ENCODE results near the gene SLC7A14. TPM values are rescaled to one million over a fixed set of nuclear protein-coding genes. Genes with fewer than 3 reads are reported as not detected.

The SLC7A14 gene
- total RNA-seq, 2 donors from 2014 or later = not detected

DNA sequence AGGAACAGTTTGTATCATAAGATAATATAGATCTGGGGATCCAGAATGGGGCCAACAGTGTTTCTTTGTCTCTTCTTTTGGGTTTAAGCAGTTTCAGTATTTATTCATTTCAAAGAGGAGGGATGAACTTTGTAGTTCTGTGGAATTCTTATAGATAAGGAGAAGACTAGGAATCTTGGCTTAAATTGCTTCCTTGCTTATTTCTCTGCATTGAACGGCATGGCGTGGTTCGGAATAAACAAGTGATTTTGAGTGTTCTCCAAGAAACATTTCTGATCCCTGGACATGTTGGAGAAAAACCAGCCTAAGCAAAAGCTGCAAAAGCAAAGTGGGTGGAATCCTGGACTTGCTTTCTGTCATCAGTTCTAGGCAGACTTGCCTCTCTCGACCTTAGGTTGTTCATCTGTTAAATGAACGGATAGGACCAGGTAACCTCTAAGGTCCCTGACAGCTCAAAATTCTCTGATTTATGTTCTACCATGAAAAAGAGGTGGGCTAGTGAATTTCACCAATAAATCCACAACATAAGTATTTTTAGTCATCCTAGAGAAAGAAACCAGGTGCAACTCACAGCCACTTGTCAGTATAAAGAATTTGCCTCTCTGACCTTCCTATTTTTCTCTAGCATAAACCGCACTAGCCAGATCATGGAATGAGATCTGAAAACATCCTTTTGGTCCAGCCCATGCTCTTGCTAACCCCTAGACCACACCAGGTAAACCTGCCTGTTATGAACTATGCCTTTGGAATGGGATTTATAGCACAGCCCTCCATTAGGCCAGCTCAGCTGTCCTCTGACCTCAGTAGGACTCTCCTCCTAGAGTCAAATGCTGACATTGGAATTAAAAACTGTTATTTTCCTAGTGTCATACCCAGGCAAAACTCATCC, 88.4 kb downstream of the SLC7A14 start:
- DNase-seq = no peak
- no peaks in the 10 kb centered on the region for H3K9me3 Mint-ChIP-seq
- H3K27me3 Mint-ChIP-seq (ENCODE audit: low read depth) = no peaks in the 10 kb centered on the region
- H3K4me3 Mint-ChIP-seq = no peak overlapping the region
- no peak for ATAC-seq (replicated peaks in 1 of 2)
- no peaks in the 10 kb centered on the region for H3K4me1 Mint-ChIP-seq (ENCODE audit: low read depth)
- H3K36me3 Mint-ChIP-seq (ENCODE audit: insufficient read depth in 2 of 2) = no peaks in the 10 kb centered on the region
- no peak overlapping the region for H3K27ac Mint-ChIP-seq

DNA sequence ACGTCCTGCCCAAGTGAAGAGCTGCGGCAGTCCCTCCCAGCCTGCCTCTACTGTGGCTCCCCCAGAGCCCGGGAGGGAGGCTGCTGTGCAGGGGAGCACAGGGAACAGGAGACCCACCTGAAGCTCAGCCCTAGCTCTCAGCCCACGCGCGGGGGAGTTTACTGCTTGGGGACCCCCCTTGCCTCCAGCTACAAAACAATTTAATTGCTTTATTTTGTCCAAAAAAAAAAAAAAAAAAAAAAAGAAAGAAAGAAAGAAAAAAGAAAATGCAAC, 89.1 kb downstream of the SLC7A14 start:
- Mint-ChIP-seq H3K9me3 (no peaks in the 10 kb centered on the region), H3K27me3 (ENCODE audit: low read depth) (no peaks in the 10 kb centered on the region), H3K27ac (no peak overlapping the region), H3K4me1 (ENCODE audit: low read depth) (no peaks in the 10 kb centered on the region), H3K36me3 (ENCODE audit: insufficient read depth in 2 of 2) (no peaks in the 10 kb centered on the region), H3K4me3 (no peak overlapping the region)
- ATAC-seq (replicated peaks in 1 of 2) = no peak
- no peak for DNase-seq

DNA sequence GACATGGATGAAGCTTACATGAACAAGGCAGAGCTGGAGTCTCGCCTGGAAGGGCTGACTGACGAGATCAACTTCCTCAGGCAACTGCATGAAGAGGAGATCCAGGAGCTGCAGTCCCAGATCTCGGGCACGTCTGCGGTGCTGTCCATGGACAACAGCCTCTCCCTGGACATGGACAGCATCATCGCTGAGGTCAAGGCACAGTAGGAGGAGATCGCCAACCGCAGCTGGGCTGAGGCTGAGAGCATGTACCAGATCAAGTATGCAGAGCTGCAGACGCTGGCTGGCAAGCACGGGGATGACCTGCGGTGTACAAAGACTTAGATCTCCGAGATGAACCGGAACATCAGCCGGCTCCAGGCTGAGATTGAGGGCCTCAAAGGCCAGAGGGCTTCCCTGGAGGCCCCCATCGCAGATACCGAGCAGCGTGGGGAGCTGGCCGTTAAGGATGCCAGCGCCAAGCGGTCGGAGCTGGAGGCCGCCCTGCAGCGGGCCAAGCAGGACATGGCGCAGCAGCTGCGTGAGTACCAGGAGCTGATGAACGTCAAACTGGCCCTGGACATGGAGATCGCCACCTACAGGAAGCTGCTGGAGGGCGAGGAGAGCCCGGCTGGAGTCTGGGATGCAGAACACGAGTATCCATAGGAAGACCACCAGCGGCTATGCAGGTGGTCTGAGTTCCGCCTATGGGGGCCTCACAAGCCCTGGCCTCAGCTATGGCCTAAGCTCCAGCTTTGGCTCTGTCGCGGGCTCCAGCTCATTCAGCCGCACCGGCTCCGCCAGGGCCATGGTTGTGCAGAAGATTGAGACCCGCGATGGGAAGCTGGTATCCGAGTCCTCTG, 89.6 kb downstream of the SLC7A14 start:
- Mint-ChIP-seq H3K27ac (no peak overlapping the region), H3K9me3 (no peaks in the 10 kb centered on the region), H3K36me3 (ENCODE audit: insufficient read depth in 2 of 2) (no peaks in the 10 kb centered on the region), H3K4me1 (ENCODE audit: low read depth) (no peaks in the 10 kb centered on the region), H3K4me3 (no peak overlapping the region), H3K27me3 (ENCODE audit: low read depth) (no peaks in the 10 kb centered on the region)
- ATAC-seq (replicated peaks in 1 of 2) = no peak
- DNase-seq = no peak

DNA sequence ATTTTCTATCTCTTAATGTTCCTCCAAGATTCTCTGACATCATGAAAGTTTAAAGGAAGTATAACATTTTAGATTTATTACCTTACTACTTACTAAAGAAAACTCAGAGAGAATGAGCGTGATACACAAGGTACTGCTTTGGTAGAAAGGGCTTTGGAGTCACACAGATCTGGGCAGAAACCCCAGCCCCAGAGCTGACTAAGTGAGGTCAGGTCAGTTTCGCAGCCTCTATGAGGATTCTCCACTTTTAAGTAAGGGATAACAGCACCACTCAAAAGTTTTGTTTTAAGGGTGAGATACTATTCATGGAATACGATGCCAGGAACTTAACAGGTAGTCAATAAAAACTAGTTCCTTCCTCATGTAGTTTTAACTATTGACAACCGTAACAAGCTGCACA, 91.1 kb downstream of the SLC7A14 start:
- Mint-ChIP-seq H3K36me3 (ENCODE audit: insufficient read depth in 2 of 2) (no peaks in the 10 kb centered on the region), H3K4me1 (ENCODE audit: low read depth) (no peaks in the 10 kb centered on the region), H3K27me3 (ENCODE audit: low read depth) (no peaks in the 10 kb centered on the region), H3K4me3 (no peak overlapping the region), H3K27ac (no peak overlapping the region), H3K9me3 (no peaks in the 10 kb centered on the region)
- ATAC-seq (replicated peaks in 1 of 2) (no peak), DNase-seq (no peak)

DNA sequence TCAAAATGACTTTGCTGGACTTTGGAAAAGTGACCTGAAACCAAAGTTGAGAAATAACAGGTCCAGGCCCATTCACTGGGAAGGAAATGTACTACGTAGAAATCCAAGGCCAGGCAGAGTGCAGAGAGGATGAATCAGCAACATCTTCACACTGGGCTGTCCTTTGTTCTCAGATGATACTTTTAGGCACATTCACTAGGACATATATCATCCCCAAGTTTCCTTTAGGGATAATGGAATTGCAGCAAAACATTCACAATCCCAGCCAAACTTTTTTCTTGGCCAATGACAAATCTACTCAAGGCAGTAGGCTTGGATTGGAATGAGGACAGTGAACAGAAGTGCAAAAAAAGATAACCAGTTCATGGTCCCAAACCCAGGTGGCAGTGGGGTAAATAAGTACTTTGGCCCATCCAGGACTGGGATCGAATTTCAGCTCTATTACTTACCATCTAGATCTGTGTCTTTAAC, 92.1 kb downstream of the SLC7A14 start:
- no peak for ATAC-seq (replicated peaks in 1 of 2)
- H3K9me3 Mint-ChIP-seq = no peaks in the 10 kb centered on the region
- no peaks in the 10 kb centered on the region for H3K36me3 Mint-ChIP-seq (ENCODE audit: insufficient read depth in 2 of 2)
- H3K27ac Mint-ChIP-seq = no peak overlapping the region
- DNase-seq = no peak
- H3K4me3 Mint-ChIP-seq = no peak overlapping the region
- no peaks in the 10 kb centered on the region for H3K4me1 Mint-ChIP-seq (ENCODE audit: low read depth)
- H3K27me3 Mint-ChIP-seq (ENCODE audit: low read depth) = no peaks in the 10 kb centered on the region

DNA sequence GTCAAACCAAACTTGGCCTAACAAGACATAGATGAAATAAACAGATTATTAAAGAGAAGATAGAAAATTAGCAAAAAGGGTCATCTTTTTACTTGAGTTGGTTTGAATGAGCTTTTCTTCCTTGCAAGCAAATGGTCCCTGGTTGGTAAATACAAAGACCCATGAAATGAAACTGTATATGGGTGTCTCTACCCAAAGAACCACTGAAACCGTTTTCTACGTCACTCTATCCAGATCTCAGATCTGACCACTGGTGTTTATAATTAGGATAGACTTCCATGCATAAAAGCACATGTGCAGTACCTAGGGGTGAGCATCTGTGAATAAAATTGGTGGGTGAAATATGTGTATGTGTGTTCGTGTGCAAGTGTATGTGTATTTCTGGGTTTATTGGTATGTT, 94.0 kb downstream of the SLC7A14 start:
- H3K27me3 Mint-ChIP-seq (ENCODE audit: low read depth) = peaks cover 5% of the 10 kb centered on the region
- H3K9me3 Mint-ChIP-seq = no peaks in the 10 kb centered on the region
- no peak overlapping the region for H3K4me3 Mint-ChIP-seq
- H3K36me3 Mint-ChIP-seq (ENCODE audit: insufficient read depth in 2 of 2) = no peaks in the 10 kb centered on the region
- DNase-seq = no peak
- ATAC-seq (replicated peaks in 1 of 2) = no peak
- H3K4me1 Mint-ChIP-seq (ENCODE audit: low read depth) = no peaks in the 10 kb centered on the region
- H3K27ac Mint-ChIP-seq = no peak overlapping the region

DNA sequence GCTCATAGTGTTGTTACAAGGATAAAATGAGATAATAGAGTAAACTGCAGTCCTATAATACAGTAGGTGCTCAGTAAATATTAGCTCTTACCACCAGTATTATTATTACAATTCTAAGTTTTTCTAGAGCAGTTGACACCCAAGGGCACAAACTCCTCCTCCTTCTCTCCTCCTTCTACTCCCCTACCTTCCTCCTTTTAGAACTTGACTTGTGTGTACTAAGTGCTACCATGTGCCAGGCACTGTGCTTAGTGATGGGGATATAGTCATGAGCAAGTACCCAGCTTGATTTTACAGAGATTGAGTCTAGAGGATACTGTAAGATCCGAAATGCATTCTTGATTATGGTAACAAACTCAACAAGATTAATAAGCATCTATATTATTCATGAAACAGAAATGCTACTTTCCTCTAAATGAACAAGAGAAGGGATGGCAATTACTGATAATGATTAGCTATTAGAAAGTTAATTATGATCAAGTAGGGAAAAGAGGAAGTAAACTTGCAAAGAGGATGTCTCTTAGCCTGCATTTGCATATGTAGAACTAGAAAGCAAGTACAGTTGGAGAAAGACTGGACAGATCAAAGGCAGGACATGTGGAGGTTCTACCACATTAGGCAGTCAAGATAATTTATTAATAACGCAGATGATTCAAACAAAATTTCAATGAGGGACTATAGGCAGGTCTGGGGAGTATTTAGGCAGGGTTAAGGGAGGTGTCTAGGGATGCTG, 94.9 kb downstream of the SLC7A14 start:
- no peak for ATAC-seq (replicated peaks in 1 of 2)
- no peaks in the 10 kb centered on the region for H3K4me1 Mint-ChIP-seq (ENCODE audit: low read depth)
- no peak for DNase-seq
- no peaks in the 10 kb centered on the region for H3K36me3 Mint-ChIP-seq (ENCODE audit: insufficient read depth in 2 of 2)
- no peak overlapping the region for H3K4me3 Mint-ChIP-seq
- no peak overlapping the region for H3K27ac Mint-ChIP-seq
- H3K27me3 Mint-ChIP-seq (ENCODE audit: low read depth) = peaks cover 10% of the 10 kb centered on the region
- no peaks in the 10 kb centered on the region for H3K9me3 Mint-ChIP-seq

DNA sequence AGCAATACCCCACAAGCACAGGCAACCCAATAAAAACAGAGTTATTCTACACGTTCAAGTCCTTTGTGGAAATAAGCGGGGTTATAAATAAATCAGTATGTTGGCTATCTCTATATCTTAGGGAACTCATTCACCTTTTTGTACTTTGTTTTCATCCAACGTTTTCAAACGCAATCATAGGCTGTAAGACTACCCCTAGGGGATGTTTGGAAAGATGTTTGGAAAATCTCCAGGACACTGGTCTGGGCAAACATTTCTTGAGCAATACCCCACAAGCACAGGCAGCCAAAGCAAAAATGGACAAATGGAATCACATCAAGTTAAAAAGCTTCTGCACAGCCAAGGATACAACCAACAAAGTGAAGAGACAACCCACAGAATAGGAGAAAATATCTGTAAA, 97.1 kb downstream of the SLC7A14 start:
- no peak for ATAC-seq (replicated peaks in 1 of 2)
- DNase-seq = no peak
- Mint-ChIP-seq H3K36me3 (ENCODE audit: insufficient read depth in 2 of 2) (no peaks in the 10 kb centered on the region), H3K4me3 (no peak overlapping the region), H3K9me3 (no peaks in the 10 kb centered on the region), H3K4me1 (ENCODE audit: low read depth) (no peaks in the 10 kb centered on the region), H3K27me3 (ENCODE audit: low read depth) (peaks cover 22% of the 10 kb centered on the region), H3K27ac (no peak overlapping the region)

DNA sequence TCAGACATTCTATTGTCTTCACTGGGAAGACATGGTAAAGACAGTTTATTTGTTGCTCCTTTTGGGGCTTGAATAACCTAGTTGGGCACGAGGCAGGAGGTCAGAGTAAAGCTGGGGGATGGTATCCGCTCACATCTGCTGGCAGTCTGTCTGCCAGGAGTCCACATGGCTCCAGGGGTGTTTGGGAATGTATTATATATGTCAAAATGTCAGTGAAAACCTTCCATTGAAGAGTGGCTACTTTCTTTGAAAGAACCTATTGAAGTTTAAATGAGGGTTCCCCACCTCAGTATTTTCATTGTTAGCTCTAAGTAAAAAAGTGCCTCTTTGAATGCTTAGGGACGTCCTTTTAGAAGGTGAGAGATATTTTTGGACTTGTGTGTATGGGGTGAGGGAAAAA, 98.8 kb downstream of the SLC7A14 start:
- peaks cover 22% of the 10 kb centered on the region for H3K27me3 Mint-ChIP-seq (ENCODE audit: low read depth)

DNA sequence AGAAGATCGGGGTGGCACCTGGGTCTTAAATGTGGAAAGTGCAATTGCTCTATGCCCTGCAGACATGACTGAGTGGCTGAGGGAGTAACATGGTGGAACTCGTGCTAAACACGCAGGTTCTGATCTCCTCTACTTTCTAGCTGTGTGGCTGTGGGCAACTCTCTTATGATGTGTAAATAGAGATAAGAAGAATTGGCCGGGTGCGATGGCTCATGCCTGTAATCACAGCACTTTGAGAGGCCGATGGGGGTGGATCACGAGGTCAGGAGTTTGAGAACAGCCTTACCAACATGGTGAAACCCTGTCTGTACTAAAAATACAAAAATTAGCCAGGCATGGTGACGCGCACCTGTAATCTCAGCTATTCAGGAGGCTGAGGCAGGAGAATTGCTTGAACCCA, 99.5 kb downstream of the SLC7A14 start:
- Mint-ChIP-seq H3K27ac (no peak overlapping the region), H3K9me3 (no peaks in the 10 kb centered on the region), H3K27me3 (ENCODE audit: low read depth) (peaks cover 22% of the 10 kb centered on the region), H3K4me3 (no peak overlapping the region), H3K36me3 (ENCODE audit: insufficient read depth in 2 of 2) (no peaks in the 10 kb centered on the region), H3K4me1 (ENCODE audit: low read depth) (no peaks in the 10 kb centered on the region)
- DNase-seq = no peak
- no peak for ATAC-seq (replicated peaks in 1 of 2)

More for the DNA sequence above, 98.8 kb downstream of the SLC7A14 start:
- H3K4me3 Mint-ChIP-seq = no peak overlapping the region
- H3K9me3 Mint-ChIP-seq = no peaks in the 10 kb centered on the region
- H3K27ac Mint-ChIP-seq = no peak overlapping the region
- ATAC-seq (replicated peaks in 1 of 2) (no peak), DNase-seq (no peak)
- H3K36me3 Mint-ChIP-seq (ENCODE audit: insufficient read depth in 2 of 2) = no peaks in the 10 kb centered on the region
- H3K4me1 Mint-ChIP-seq (ENCODE audit: low read depth) = no peaks in the 10 kb centered on the region

DNA sequence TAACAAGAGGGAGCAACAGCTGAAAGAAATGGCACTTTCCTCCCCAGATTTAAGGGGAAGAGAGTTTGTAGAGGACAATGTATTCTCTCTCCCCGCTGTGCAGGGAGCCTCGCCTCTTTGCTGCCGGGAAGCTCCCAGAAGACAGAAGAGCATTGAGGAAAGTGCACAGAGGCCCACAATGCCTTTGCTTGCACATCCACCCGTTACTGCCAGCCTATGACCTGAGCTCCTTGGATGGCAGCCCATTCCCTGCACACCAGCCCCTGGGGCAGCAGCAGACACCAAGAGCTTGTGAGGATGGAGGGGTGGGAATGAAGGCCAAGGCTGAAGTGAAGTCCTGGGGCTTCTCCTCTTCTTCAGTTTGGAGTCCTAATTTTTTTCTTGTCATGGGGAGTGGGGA, 100.2 kb downstream of the SLC7A14 start:
- Mint-ChIP-seq H3K27ac (no peak overlapping the region), H3K4me3 (no peak overlapping the region), H3K36me3 (ENCODE audit: insufficient read depth in 2 of 2) (no peaks in the 10 kb centered on the region), H3K4me1 (ENCODE audit: low read depth) (no peaks in the 10 kb centered on the region), H3K9me3 (no peaks in the 10 kb centered on the region), H3K27me3 (ENCODE audit: low read depth) (peaks cover 22% of the 10 kb centered on the region)
- ATAC-seq (replicated peaks in 1 of 2) = no peak
- no peak for DNase-seq

DNA sequence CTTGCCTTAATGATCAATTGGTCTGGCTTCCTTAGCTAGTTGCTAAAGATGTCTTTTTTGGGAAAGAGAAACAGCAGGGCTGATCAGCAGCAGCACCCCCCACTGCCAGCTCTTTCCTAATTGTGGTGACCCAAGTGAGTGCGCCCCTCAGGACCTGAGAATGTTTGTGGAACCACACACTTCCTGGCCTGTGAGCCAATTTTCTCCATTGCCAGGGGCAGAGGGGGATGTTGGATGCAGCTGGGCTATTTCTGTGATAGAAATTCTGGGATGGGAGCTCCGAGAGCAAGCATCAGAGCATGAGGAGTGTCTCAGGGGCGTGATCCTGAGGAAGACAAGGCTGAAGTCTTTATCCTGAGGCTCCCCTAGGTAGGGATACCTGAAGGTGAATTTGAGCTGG, 100.6 kb downstream of the SLC7A14 start:
- H3K4me3 Mint-ChIP-seq = no peak overlapping the region
- H3K4me1 Mint-ChIP-seq (ENCODE audit: low read depth) = no peaks in the 10 kb centered on the region
- H3K36me3 Mint-ChIP-seq (ENCODE audit: insufficient read depth in 2 of 2) = no peaks in the 10 kb centered on the region
- no peak for DNase-seq
- H3K27me3 Mint-ChIP-seq (ENCODE audit: low read depth) = peaks cover 22% of the 10 kb centered on the region
- no peaks in the 10 kb centered on the region for H3K9me3 Mint-ChIP-seq
- H3K27ac Mint-ChIP-seq = no peak overlapping the region
- no peak for ATAC-seq (replicated peaks in 1 of 2)

DNA sequence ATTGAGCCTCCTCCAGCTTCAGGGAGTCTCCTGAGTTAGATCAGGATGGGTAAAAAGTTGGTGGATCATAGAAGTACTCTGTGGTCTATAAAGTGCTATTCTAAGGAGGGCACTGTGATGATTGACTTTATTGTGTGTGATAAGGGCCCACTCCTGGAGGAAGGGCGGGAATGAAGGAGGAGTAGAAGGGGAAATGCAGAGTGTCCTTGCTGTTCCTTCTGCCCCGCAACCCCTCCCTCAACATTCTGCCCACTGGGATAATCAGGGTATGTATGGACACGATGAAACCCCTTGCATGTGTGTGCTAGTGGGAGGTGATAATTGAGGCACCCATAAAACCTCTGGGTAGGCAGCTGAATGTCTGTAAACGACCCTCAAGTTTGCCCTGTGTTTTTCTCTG, 101.0 kb downstream of the SLC7A14 start:
- peaks cover 22% of the 10 kb centered on the region for H3K27me3 Mint-ChIP-seq (ENCODE audit: low read depth)
- H3K4me1 Mint-ChIP-seq (ENCODE audit: low read depth) = no peaks in the 10 kb centered on the region
- H3K27ac Mint-ChIP-seq = no peak overlapping the region
- no peak overlapping the region for H3K4me3 Mint-ChIP-seq
- no peaks in the 10 kb centered on the region for H3K9me3 Mint-ChIP-seq
- no peak for ATAC-seq (replicated peaks in 1 of 2)
- H3K36me3 Mint-ChIP-seq (ENCODE audit: insufficient read depth in 2 of 2) = no peaks in the 10 kb centered on the region
- DNase-seq = no peak

Measured in activated T-cell treated with anti-CD3 and anti-CD28 coated beads, Interleukin-2, amount 50 U/mL, for 72 hours (primary cell).